Urinary bladder (tissue), 4 donors: Measurements from ENCODE around the gene IGF2BP3. TPM values are rescaled to one million over a fixed set of nuclear protein-coding genes. Genes with fewer than 3 reads are reported as not detected.
"Not testable (repeated sequence)": the region's sequence is repeated elsewhere in the genome, so short reads cannot be mapped to it uniquely, and the experiment has no call there.

Source experiments
- DNase-seq: peaks from one replicate; pipeline ENCODE4 v3.0.0-alpha.2; 2015; ENCODE audit errors: extremely low spot score
- H3K27ac ChIP-seq: one replicate; pipeline ENCODE4 v1.5.1; 2013; ENCODE audit warnings: low read depth, mild to moderate bottlenecking, moderate library complexity
- H3K36me3 ChIP-seq: one replicate; pipeline ENCODE4 v1.6.1; 2013; ENCODE audit warnings: mild to moderate bottlenecking, moderate library complexity; ENCODE audit not compliant: insufficient read depth
- H3K4me1 ChIP-seq: one replicate; pipeline ENCODE4 v1.6.1; 2013; ENCODE audit warnings: mild to moderate bottlenecking, moderate library complexity; ENCODE audit not compliant: insufficient read depth
- H3K4me3 ChIP-seq: one replicate; pipeline ENCODE4 v1.5.1; 2013; ENCODE audit warnings: low read depth, low read length
- WGBS: extraction: QIAGEN DNeasy Blood & Tissue Kit; methylation state at CpG from one replicate; pipeline ENCODE4 v1.1.7; 2013; 5-methylcytosine and 5-hydroxymethylcytosine counted together
- polyA plus RNA-seq: library from polyadenylated mRNA; stranded (reverse); fragments of 200-250 nt; gene quantifications from one replicate; pipeline ENCODE4 v1.2.3, GENCODE V29; 2013
- total RNA-seq: library from RNA; depleted of rRNA; stranded (reverse); fragments of >200 nt; gene quantifications from one replicate; pipeline ENCODE4 v1.2.3, GENCODE V29; 2014
- donor health status: healthy with polysubstance abuse.
- donor health status: healthy.

Gene IGF2BP3
- total and polyA plus RNA-seq, 2 donors = 0.27 to 65.7 TPM

DNA sequence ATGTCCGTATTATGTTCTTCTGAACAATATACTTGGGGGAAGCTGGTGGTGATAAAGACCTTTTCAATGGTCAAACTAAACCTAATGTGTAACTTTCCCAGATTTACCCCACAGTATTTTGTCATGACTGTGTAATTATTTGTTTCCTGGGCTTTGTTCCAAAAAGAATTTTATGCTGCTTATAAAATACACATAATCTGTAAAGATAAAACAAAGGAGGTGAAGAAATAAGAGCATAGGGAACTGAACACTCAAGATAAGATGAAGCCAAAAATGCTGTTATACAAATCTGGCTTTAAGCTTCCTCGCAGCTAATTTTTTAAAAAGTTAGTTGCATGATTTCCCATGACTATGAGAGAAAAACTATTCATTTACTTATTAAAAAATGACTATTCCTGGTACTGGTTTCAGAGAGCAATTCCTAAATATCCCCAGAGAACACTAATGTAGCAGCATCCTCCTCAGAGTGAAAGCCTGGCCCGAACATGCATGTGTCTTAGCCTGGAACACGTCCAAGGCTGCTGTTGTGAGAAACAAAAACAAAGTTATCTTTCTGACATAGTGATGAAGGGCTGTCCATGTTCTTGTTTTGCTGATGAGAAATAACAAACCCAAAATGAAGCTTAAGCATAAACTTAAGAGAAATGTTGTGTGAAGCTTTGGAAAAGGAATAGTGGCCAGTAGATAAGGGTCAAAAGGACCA is 137.2 kb downstream of the IGF2BP3 start:
- 20% methylated on average over 4 of the region's 4 CpGs for WGBS
- Histone ChIP-seq H3K4me1 (no peaks in the 10 kb centered on the region), H3K4me3 (no peak overlapping the region), H3K27ac (no peak overlapping the region), H3K36me3 (no peaks in the 10 kb centered on the region)
- DNase-seq = peak; percentile 67

DNA sequence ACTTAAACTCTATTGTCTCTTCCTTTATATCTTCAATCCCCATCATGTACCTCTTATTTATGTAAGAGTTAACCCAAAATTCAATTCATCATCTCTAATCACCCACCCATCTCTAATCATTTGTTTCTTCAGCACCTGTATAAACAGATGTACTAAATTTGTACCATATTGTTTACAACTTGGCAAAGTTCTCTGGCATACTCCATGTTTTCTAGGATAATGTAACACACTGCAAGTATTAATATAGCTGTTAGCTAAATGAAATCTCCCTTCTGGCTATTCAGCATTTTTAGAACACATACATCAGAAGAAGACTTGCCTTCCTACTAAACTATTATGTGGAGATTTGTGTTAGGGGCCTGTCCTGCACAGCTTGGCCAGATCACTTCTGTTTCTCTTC is 138.1 kb downstream of the IGF2BP3 start:
- H3K36me3 ChIP-seq = no peaks in the 10 kb centered on the region
- H3K4me3 ChIP-seq = no peak overlapping the region
- DNase-seq = peak; percentile 10
- no peaks in the 10 kb centered on the region for H3K4me1 ChIP-seq
- H3K27ac ChIP-seq = no peak overlapping the region

DNA sequence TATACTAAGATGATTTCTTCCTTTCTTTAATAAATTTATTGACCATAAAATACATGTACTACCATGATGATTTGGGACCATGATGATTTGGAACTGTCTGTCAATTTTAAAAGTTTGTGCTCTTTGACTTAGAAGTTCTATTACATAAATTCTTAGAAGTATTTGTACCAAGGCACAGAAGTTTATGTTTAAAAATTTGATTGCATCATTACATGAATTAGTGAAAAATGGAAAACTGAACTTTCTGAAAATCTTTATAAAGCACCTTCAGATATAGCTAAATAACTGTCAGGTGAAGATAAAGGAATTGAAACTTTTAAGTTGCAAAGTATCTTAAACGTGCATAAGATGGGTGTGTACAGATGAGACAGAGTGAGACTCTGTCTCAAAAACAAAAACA is 139.2 kb downstream of the IGF2BP3 start:
- no peak overlapping the region for H3K4me3 ChIP-seq
- H3K27ac ChIP-seq = no peak overlapping the region
- 85% methylated on average over 1 of the region's 1 CpG for WGBS
- H3K36me3 ChIP-seq = no peaks in the 10 kb centered on the region
- DNase-seq = no peak
- H3K4me1 ChIP-seq = no peaks in the 10 kb centered on the region

DNA sequence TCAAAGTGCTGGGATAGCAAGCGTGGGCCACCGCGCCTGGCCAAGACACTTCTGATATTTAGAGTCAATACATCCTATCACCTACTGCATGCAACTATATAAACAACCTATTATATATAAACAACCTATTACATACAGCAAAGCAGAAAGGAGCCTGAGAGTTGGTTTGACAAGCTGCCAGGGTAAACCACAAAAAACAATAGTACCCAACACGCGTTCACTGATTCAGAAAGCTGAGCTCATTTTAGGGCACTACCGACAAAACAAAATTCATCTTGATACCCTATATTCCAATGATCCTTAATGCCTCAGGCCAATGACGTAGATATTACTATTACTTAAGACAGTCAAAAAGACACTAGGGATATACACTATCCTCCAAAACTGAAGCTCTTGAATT is 154.9 kb downstream of the IGF2BP3 start:
- 87% methylated on average over 7 of the region's 7 CpGs for WGBS
- DNase-seq = no peak
- Histone ChIP-seq H3K27ac (no peak overlapping the region), H3K36me3 (no peaks in the 10 kb centered on the region), H3K4me1 (no peaks in the 10 kb centered on the region), H3K4me3 (no peak overlapping the region)

DNA sequence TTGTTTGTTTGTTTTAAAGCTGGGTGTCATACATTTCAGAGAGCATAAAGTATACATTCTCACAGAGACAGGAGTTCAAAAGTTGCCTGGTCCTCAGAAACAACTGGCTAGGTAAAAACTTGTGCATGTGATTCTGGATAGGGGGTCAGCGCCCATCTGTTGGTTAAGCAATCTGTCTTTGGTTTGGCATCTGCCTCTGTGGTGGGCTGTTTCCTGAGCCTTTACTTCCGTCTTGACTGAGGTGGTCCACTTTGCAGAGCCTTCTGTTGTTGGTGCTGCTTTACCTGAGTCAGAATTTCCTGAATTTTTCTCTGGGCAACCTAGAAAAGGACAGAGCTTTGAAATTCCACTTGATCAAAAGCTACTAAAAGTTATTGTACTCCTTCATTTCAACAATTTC is 158.2 kb downstream of the IGF2BP3 start:
- not testable (repeated sequence) for H3K4me1 ChIP-seq, DNase-seq, H3K36me3 ChIP-seq, H3K4me3 ChIP-seq, H3K27ac ChIP-seq
- 79% methylated on average over 2 of the region's 2 CpGs for WGBS

DNA sequence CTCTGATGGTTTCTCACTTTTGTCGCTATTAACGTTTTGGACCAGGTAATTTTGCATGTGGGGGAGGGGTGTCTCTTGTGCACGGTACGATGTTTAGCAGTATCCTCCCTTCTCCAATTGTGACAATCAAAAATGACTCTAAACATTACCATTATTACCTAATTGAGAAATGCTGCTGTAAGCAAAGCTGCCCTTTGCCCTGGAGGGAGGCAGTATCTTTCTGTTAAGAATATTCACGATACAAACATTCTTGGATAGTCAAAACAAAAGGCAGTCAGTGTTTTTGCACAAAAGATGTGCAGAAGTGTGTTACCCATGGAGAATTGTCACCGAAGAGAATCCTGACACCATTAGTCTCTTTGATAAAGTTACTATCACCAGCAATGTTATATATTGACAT is 161.5 kb downstream of the IGF2BP3 start:
- Histone ChIP-seq H3K36me3 (peaks cover 5% of the 10 kb centered on the region), H3K27ac (no peak overlapping the region), H3K4me3 (no peak overlapping the region), H3K4me1 (no peaks in the 10 kb centered on the region)
- no peak for DNase-seq
- 88% methylated on average over 6 of the region's 6 CpGs for WGBS

DNA sequence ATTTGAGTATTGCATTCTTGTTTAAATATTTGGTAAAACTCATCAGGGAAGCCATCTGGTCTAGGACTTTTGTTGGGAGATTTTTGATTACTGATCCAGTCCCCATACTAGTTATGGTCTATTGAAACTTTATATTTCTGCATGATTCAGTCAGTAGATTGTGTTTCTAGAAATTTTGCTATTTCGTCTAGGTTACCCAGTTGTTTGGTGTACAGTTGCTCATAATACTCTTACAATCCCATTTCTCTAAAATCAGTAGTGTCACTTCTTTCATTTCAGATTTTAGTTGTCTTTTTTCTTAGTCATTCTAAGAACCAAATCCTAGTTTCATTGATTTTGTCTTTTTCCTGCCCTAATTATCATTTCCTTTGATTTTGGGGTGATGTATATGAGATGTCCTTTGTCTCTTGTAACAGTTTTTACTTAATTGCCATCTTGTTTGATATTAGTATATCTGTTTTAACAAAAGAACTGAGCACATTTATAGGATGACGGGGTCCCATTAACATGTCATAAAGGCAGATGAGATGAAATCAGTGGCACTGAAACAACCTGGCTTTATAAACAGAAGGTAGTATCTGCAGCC is 163.3 kb downstream of the IGF2BP3 start:
- Histone ChIP-seq H3K4me3 (no peak overlapping the region), H3K4me1 (no peaks in the 10 kb centered on the region), H3K36me3 (peaks cover 7% of the 10 kb centered on the region), H3K27ac (no peak overlapping the region)
- WGBS = 93% methylated on average over 2 of the region's 2 CpGs
- no peak for DNase-seq

DNA sequence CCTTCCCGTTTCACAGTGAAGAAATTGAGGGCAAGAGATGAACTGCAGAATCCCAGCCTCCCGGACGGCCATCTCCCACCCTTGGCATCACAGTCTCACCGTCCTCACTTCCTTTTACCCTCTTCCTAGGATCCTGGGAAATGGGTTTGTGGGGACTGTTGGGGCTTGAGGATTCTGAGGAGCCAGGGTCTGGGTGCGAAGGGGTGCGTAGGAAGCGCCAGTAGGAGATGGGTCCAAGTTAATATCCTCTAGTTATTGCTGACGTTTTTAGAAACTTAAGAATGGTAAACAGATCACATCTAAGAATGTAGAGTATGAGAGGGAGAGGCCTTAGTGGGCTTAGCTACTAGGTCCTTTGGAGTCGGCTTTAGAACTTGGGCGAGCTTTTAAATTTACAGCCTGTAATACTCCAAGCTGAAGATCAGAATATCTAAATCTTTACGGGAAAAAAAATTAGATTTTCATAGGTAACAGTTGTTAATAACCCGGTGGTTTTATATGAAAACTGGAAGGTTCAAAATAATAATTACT is 170.5 kb downstream of the IGF2BP3 start:
- Histone ChIP-seq H3K4me3 (peak overlapping the region; percentile 60), H3K27ac (peak overlapping the region; percentile 1), H3K36me3 (peaks cover 2% of the 10 kb centered on the region), H3K4me1 (no peaks in the 10 kb centered on the region)
- 7% methylated on average over 12 of the region's 12 CpGs for WGBS
- no peak for DNase-seq

DNA sequence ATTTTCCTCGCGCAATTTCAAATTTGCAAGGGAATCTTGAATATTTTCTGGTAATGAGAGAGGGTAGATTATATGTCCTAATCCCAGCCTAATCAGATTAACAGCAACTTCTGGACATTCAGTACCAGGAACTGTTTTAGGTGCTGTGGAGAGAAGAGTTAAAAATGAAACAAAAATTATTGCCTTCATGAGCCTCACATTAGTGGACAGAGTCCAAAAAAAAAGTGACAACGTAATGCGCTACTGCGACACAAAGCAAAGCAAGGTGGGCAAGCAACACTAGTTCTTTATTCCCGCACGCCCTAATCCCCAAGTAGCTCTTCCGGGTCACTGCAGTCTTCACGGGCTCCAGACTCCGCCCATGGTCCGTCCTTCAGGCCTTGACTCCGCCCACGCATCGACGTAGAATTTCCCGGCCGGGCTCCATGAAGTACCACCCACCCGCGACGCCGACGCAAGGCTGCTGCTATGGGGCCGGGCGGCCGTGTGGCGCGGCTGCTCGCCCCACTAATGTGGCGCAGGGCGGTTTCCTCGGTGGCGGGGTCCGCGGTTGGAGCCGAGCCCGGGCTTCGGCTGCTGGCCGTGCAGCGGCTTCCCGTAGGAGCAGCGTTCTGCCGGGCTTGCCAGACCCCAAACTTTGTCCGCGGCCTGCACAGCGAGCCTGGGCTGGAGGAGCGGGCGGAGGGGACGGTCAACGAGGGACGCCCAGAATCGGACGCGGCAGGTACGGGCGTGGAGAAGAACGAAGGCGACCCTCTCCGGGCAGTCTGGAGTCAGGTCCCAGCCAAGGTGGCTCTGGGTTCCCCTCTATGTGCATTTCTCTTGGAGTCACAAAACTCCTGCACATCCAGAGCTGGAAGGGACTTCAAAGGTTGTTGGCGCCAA is 171.2 kb downstream of the IGF2BP3 start, which contains the start of gene MALSU1:
Gene MALSU1, plus strand, starts transcription at position 455 of the 885 bp plus-strand sequence. Its CDS starts 14 bp downstream, at position 469.
- H3K36me3 ChIP-seq = peaks cover 2% of the 10 kb centered on the region
- peak within 1 kb of the TSS; percentile 1 for H3K27ac ChIP-seq
- H3K4me3 ChIP-seq = peak within 1 kb of the TSS; percentile 60
- WGBS = under 1% methylated on average over 59 of the region's 59 CpGs
- H3K4me1 ChIP-seq = no peaks in the 10 kb centered on the region
- peak; percentile 95 for DNase-seq

DNA sequence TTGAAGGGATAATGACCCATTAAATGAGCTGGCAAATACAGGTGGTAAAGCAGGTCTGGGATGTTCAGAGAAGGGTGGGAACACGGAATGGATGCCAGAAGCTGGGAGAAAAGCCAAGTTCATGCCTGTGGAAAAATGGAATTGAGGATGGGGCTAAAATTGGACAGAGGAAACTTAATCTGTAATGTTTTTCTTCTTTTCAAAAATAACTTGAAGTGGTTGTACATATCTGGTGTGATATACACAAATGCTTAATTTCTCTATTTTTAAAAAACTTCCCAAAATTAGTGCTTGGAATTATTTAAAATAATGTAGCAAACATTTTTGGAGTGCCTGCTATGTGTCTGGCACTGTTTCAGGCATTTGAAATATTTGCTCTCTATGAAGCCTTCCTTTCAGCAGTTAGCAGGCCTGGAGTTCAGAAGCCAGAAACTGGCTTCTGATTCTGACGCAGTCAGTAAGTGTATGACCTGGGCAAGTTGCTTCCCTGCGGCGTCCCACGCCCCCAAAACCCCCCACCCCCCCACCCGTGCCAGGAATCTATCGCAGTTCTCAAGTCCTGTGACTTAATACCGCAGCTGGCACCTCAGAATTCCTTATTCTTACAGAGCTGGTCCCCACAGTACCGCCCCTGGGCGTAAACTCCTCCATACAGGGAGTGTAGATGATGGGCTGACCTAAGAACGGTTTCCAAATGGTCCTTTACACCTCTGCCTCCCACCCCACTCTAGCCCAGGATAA is 172.0 kb downstream of the IGF2BP3 start:
- H3K36me3 ChIP-seq = no peaks in the 10 kb centered on the region
- DNase-seq = no peak
- peak overlapping the region; percentile 60 for H3K4me3 ChIP-seq
- H3K27ac ChIP-seq = no peak overlapping the region
- WGBS = 67% methylated on average over 11 of the region's 11 CpGs
- H3K4me1 ChIP-seq = no peaks in the 10 kb centered on the region

DNA sequence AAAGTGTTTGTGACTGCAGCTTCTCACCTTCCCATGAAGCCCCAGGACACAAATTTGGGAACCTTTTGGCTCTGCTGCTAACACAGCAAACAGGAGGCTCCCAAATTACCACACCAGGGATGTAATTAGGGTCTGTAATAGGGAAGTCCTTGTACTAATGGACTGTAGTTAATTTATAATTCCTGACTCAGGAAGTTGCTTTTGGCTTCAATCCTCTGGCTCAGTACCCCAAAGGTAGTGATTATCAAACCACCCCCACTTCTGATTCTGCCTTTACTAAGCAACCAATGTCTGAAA is 174.9 kb downstream of the IGF2BP3 start:
- Histone ChIP-seq H3K4me1 (no peaks in the 10 kb centered on the region), H3K36me3 (no peaks in the 10 kb centered on the region), H3K4me3 (no peak overlapping the region), H3K27ac (no peak overlapping the region)
- no peak for DNase-seq

DNA sequence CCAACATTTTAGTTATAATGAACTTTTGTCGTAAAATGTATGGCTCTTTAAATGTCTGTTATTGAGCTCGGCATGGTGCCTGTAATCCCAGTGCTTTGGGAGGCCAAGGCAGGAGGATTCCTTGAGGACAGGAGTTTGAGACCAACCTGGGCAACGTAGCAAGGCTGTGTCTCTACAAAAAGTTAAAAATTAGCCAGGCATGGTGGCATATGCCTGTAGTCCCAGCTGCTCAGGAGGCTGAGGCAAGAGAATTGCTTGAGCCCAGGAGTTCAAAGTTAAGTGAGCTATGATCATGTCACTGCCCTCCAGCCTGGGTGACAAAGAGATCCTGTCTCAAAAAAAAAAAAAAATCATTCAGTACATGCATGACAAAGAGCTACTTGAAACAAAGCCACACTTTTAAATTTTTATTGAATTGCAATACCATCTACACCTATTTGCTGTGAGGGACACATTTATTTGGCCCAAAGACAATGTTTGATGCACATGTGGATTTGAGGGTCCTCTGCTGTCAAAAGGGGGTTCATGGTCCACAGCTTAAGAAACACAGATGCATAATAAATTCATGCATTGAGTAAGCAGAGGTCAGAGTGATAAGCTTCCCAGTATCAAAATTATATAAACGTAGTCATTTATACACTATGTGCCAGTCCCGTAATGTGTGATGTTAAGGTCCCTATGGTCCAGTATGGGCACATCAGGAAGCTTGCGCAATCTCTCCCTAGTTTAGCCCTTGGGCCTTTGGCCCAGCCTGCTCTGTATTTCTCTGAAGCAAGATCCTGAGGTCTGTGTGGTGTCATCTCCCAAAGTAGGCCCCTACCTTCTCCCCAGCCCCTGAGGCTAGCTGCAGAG is 175.5 kb downstream of the IGF2BP3 start:
- Histone ChIP-seq H3K4me1 (no peaks in the 10 kb centered on the region), H3K4me3 (no peak overlapping the region), H3K36me3 (no peaks in the 10 kb centered on the region), H3K27ac (no peak overlapping the region)
- DNase-seq = no peak
- 79% methylated on average over 6 of the region's 6 CpGs for WGBS
